GM12878 (cell line): Measurements from ENCODE around the gene SCN5A. TPM values are rescaled to one million over a fixed set of nuclear protein-coding genes. Genes with fewer than 3 reads are reported as not detected.

Source experiments
- ATAC-seq: fragments of 200-7000 bp; cut with Tn5 transposase; 3 replicates; pipeline ENCODE4 v1.9.1; 2020; ENCODE audit warnings: mild to moderate bottlenecking, moderate library complexity
- BruUV-seq: library from RNA; stranded (reverse); fragments of 400-500 nt; replicated peaks from 2 replicates; lab custom pipeline; 2021; lab: Mats Ljungman, UMichigan
- CTCF ChIA-PET: fragments of 300-600 bp; sonication (Branson Sonifier 250); formaldehyde crosslinking; extraction: SDS; loops from one replicate; lab custom pipeline; 2021; ENCODE audit warnings: inconsistent platforms; lab: Yijun Ruan, JAX
- POLR2A ChIA-PET: fragments of 350-600 bp; formaldehyde crosslinking; extraction: SDS; loops from one replicate; lab custom pipeline; 2021; ENCODE audit warnings: inconsistent platforms; lab: Charles Lee
- RAD21 ChIA-PET: fragments of 300-600 bp; sonication (Branson Sonifier 250); formaldehyde crosslinking; loops from one replicate; lab custom pipeline; 2023; ENCODE audit warnings: antibody characterized with exemption; ENCODE audit not compliant: unreplicated experiment; lab: Charles Lee
- SMC1A ChIA-PET: fragments of 300-600 bp; sonication (Branson Sonifier 250); formaldehyde crosslinking; loops from one replicate; lab custom pipeline; 2023; ENCODE audit not compliant: unreplicated experiment, uncharacterized antibody; lab: Charles Lee
- DNase-seq: peaks from one replicate; pipeline ENCODE4 v3.0.0-alpha.2; 2011; ENCODE audit warnings: low read depth, low spot score
- FAIRE-seq: peaks from 3 replicates; lab custom pipeline; 2011; peaks lifted over from hg19 to GRCh38; lab: Jason Lieb, UNC
- H2AFZ ChIP-seq: 2 replicates; pipeline ENCODE4 v1.6.0; 2011; ENCODE audit warnings: low read depth, low read length, control low read depth; ENCODE audit not compliant: control insufficient read depth
- H3K27ac ChIP-seq: 2 replicates; pipeline ENCODE4 v1.5.1; 2011; ENCODE audit warnings: control low read depth; ENCODE audit not compliant: control insufficient read depth, insufficient read depth
- H3K27me3 ChIP-seq, 2 experiments: replicated peaks in 1 of 2; 2 replicates each; pipeline versions ENCODE4 v1.6.0 to v1.6.1; 2011; ENCODE audit warnings: low read length in 1 of 2; ENCODE audit not compliant: control insufficient read depth in 2 of 2, insufficient read depth in 2 of 2
- H3K36me3 ChIP-seq, 2 experiments: 2 replicates each; pipeline ENCODE4 v1.5.1; 2011; ENCODE audit warnings: low read length in 1 of 2; ENCODE audit not compliant: control insufficient read depth in 2 of 2, insufficient read depth in 2 of 2
- H3K4me1 ChIP-seq: 2 replicates; pipeline ENCODE4 v1.6.1; 2011; ENCODE audit warnings: mild to moderate bottlenecking, low read length, moderate library complexity, mixed read lengths; ENCODE audit not compliant: control insufficient read depth, insufficient read depth
- H3K4me2 ChIP-seq: 2 replicates; pipeline ENCODE4 v1.6.0; 2011; ENCODE audit warnings: control low read depth; ENCODE audit not compliant: control insufficient read depth, insufficient read depth
- H3K4me3 ChIP-seq: fragments of 200-600 bp; sonication (generic); 2 replicates; pipeline ENCODE4 v1.5.1; 2016
- H3K79me2 ChIP-seq: 2 replicates; pipeline ENCODE4 v1.6.0; 2011; ENCODE audit warnings: low read length; ENCODE audit not compliant: control insufficient read depth, insufficient read depth
- H3K9ac ChIP-seq: 2 replicates; pipeline ENCODE4 v1.8.0; 2011; ENCODE audit warnings: low read length, control low read depth, mixed read lengths; ENCODE audit not compliant: control insufficient read depth, insufficient read depth
- H3K9me3 ChIP-seq: replicated peaks from 3 replicates; pipeline ENCODE4 v1.5.1; 2011; ENCODE audit warnings: mild to moderate bottlenecking, low read length; ENCODE audit not compliant: control insufficient read depth, insufficient read depth
- H4K20me1 ChIP-seq: 2 replicates; pipeline ENCODE4 v1.6.0; 2011; ENCODE audit not compliant: control insufficient read depth, insufficient read depth
- PKNOX1 ChIP-seq: fragments of 450-650 bp; IDR thresholded peaks from 2 replicates; pipeline ENCODE4 v1.6.1; 2016; ENCODE audit warnings: mild to moderate bottlenecking
- SKIL ChIP-seq: fragments of 450-650 bp; IDR thresholded peaks from 2 replicates; pipeline ENCODE4 v1.6.1; 2017; ENCODE audit warnings: mild to moderate bottlenecking, low read depth, inconsistent platforms; ENCODE audit not compliant: poor library complexity, severe bottlenecking
- STAT1 ChIP-seq: fragments of 450-650 bp; conservative IDR thresholded peaks from 2 replicates; pipeline ENCODE4 v1.6.1; 2014; ENCODE audit warnings: antibody characterized with exemption, mild to moderate bottlenecking
- TCF12 ChIP-seq: IDR thresholded peaks from 2 replicates; pipeline ENCODE4 v1.6.1; 2011; ENCODE audit warnings: low read depth, mild to moderate bottlenecking, low read length
- ZNF622 ChIP-seq: fragments of 450-650 bp; IDR thresholded peaks from 2 replicates; pipeline ENCODE4 v1.6.1; 2017; ENCODE audit warnings: mild to moderate bottlenecking, inconsistent platforms
- WGBS: methylation state at CpG from one replicate; pipeline ENCODE4 v1.1.6; 2016; ENCODE audit warnings: low lambda C conversion rate; ENCODE audit not compliant: insufficient replicate concordance, insufficient coverage; ENCODE audit errors: missing lambda C conversion rate; 5-methylcytosine and 5-hydroxymethylcytosine counted together
- in situ Hi-C: fragments of 300-500 bp; cut with MboI; formaldehyde crosslinking; loops from 9 replicates; pipeline ENCODE4 v1.14.3; 2018; ENCODE audit warnings: mixed read lengths
- intact Hi-C: fragments of 100-400 bp; cut with micrococcal nuclease; formaldehyde crosslinking; loops from one replicate; pipeline ENCODE4 v1.14.2; 2022; ENCODE audit not compliant: unreplicated experiment
- polyA plus RNA-seq, 11 experiments: library from polyadenylated mRNA; depleted of rRNA in 4 of 11; unstranded in 6 of 11; stranded (reverse) in 5 of 11; fragments of >200 nt; fragmentation: Nextera tagmentation in 4 of 11; fragmentation: Illumina TruSeq in 1 of 11; extraction: Ambion mirVana in 4 of 11; extraction: Trizol in 1 of 11; gene quantifications; 1 replicate in 1 of 11; 2 replicates in 10 of 11; pipeline versions ENCODE4 v1.2.1 to v1.2.3, GENCODE V29; 2011 to 2016; ENCODE audit warnings: inconsistent platforms in 2 of 11, missing spikeins in 2 of 11, low read depth in 1 of 11
- total RNA-seq, 4 experiments: library from RNA; depleted of rRNA in 3 of 4; stranded (reverse); fragments of >200 nt in 3 of 4; fragmentation: Illumina TruSeq in 1 of 4; extraction: Trizol in 1 of 4; gene quantifications; 2 replicates each; pipeline versions ENCODE4 v1.2.1 to v1.2.3, GENCODE V29; 2013 to 2021

Gene SCN5A
- total and polyA plus RNA-seq, 10 of the 15 experiments (the other 5 are each of a cell fraction or from before 2014, with no cell fraction given) = not detected

- no peak for TF ChIP-seq SKIL
Observed at GRCh38 chr3:38653685-38654537, 4.4 kb upstream of the SCN5A start (continued).

GRCh38 chr3:38652934-38653333 lies 3.4 kb upstream of the SCN5A start:
- Histone ChIP-seq H3K27ac (no peak overlapping the region), H4K20me1 (0 out of 2 replicates have a peak, but pooled peaks cover 2% of the 10 kb centered on the region), H3K9me3 (no peaks in the 10 kb centered on the region; the same call in 2 of the 3 replicates), H3K4me2 (no peak overlapping the region), H3K9ac (no peak overlapping the region), H3K27me3 (peaks cover 8 to 12% of the 10 kb centered on the region in 2 experiments; a peak in 3 of 4 replicates), H2AFZ (no peak overlapping the region), H3K4me1 (no peaks in the 10 kb centered on the region; the same call in 1 of the 2 replicates), H3K79me2 (no peaks in the 10 kb centered on the region), H3K4me3 (no peak overlapping the region), H3K36me3 (no peaks in the 10 kb centered on the region)
- intact Hi-C loops = loop anchor here (10.0 kb wide), 3 partner anchors 158 to 352 kb away; partner anchors contain the start of gene EXOG
- no peak for TF ChIP-seq PKNOX1
- no peak for TF ChIP-seq TCF12
- no peak for TF ChIP-seq ZNF622
- TF ChIP-seq STAT1 = no peak
- POLR2A ChIA-PET = no interaction called here
- ATAC-seq = no peak
- FAIRE-seq = no peak
- no TSS peak for BruUV-seq
- in situ Hi-C loops = no loop called here
- SMC1A ChIA-PET = interaction anchor here (2.1 to 2.8 kb wide), 2 partner anchors 129 to 132 kb away, joined by 9 to 13 read pairs; no protein-coding TSS in a partner anchor
- CTCF ChIA-PET = interaction anchor here (0.7 to 3.6 kb wide), 4 partner anchors 10 to 156 kb away, joined by 4 to 100 read pairs (median 10); partner anchors contain the start of gene EXOG
- 27% methylated on average over 1 of the region's 1 CpG for WGBS
- RAD21 ChIA-PET = interaction anchor here (2.5 kb wide), 1 partner anchor 156 kb away, joined by 10 read pairs; the partner anchor contains the start of gene EXOG
- no peak for DNase-seq
